Uterus (tissue), 4 donors: Measurements from ENCODE around the gene CRK. TPM values are rescaled to one million over a fixed set of nuclear protein-coding genes. Genes with fewer than 3 reads are reported as not detected.
"Not testable (repeated sequence)": the region's sequence is repeated elsewhere in the genome, so short reads cannot be mapped to it uniquely, and the experiment has no call there.

ENCODE experiments used
- DNase-seq, 2 donors: peaks; one replicate each; pipeline ENCODE4 v3.0.0-alpha.2; 2019 to 2020
- H3K27ac ChIP-seq, 2 donors: fragments of 200-600 bp; sonication (generic); 1 replicate in 1 of 2; 2 replicates in 1 of 2; pipeline ENCODE4 v1.5.1; 2016 to 2018
- H3K27me3 ChIP-seq, 2 donors: fragments of 200-600 bp; sonication (generic); one replicate each; pipeline ENCODE4 v1.5.1; 2018 to 2019; ENCODE audit warnings: control low read depth in 1 of 2
- H3K36me3 ChIP-seq, 2 donors: fragments of 200-600 bp; sonication (generic); one replicate each; pipeline ENCODE4 v1.5.1; 2019; ENCODE audit warnings: control low read depth in 1 of 2
- H3K4me1 ChIP-seq, 2 donors: fragments of 200-600 bp; sonication (generic); one replicate each; pipeline ENCODE4 v1.5.1; 2018 to 2019; ENCODE audit warnings: control low read depth in 1 of 2
- H3K4me3 ChIP-seq, 2 donors: fragments of 200-600 bp; sonication (generic); 1 replicate in 1 of 2; 2 replicates in 1 of 2; pipeline ENCODE4 v1.5.1; 2018 to 2019; ENCODE audit warnings: mild to moderate bottlenecking in 1 of 2
- H3K9me3 ChIP-seq, 2 donors: fragments of 200-600 bp; sonication (generic); one replicate each; pipeline ENCODE4 v1.5.1; 2019; ENCODE audit warnings: control low read depth in 1 of 2
- CTCF ChIP-seq, 4 experiments: fragments of 200-600 bp in 2 of 4; fragments of 450-650 bp in 2 of 4; sonication (generic) in 2 of 4; IDR thresholded peaks; one replicate each; pipeline ENCODE4 v1.5.1; 2016 to 2019; ENCODE audit warnings: antibody characterized with exemption in 4 of 4, mild to moderate bottlenecking in 2 of 4, moderate library complexity in 1 of 4
- POLR2A ChIP-seq, 2 donors: fragments of 450-650 bp; IDR thresholded peaks; one replicate each; pipeline ENCODE4 v1.6.1; 2016; ENCODE audit warnings: antibody characterized with exemption in 2 of 2, mild to moderate bottlenecking in 1 of 2, moderate library complexity in 1 of 2
- intact Hi-C: fragments of 100-400 bp; cut with DNase I; formaldehyde crosslinking; loops from one replicate; pipeline ENCODE4 v1.15.1; 2023; ENCODE audit warnings: low total_unique reads
- total RNA-seq, 4 donors: library from RNA; depleted of rRNA in 3 of 4; stranded (reverse); fragments of >200 nt in 3 of 4; gene quantifications; one replicate each; pipeline versions ENCODE4 v1.1.0 to v1.2.4, GENCODE V29; 2014 to 2023
- donor health status: DM: yes; HTN: yes; CAD: no.

Gene CRK
- total RNA-seq, 4 donors from 2014 or later: 34.6 to 118 (median 57.3) TPM

- Histone ChIP-seq H3K27me3 (no peaks in the 10 kb centered on the region), H3K4me1 (peaks cover 0 to 5% of the 10 kb centered on the region in 2 donors), H3K36me3 (no peaks in the 10 kb centered on the region), H3K27ac (no peak overlapping the region), H3K9me3 (no peaks in the 10 kb centered on the region), H3K4me3 (no peak overlapping the region)
- no peak for DNase-seq
- intact Hi-C loops: no loop called here
- TF ChIP-seq CTCF (IDR thresholded peaks at IDR 0.05) (no peak), POLR2A (IDR thresholded peaks at IDR 0.05) (no peak)
Observed at GRCh38 chr17:1446201-1446600, 9.8 kb downstream of the CRK start.

- H3K27ac ChIP-seq, intact Hi-C loops, H3K9me3 ChIP-seq, DNase-seq, H3K4me1 ChIP-seq, H3K4me3 ChIP-seq, H3K27me3 ChIP-seq, H3K36me3 ChIP-seq: not testable (repeated sequence)
Observed at GRCh38 chr17:1445695-1446094, 10.3 kb downstream of the CRK start.

- H3K27ac ChIP-seq, DNase-seq, H3K4me1 ChIP-seq, H3K36me3 ChIP-seq, intact Hi-C loops, H3K27me3 ChIP-seq, H3K9me3 ChIP-seq, H3K4me3 ChIP-seq: not testable (repeated sequence)
Observed at GRCh38 chr17:1442721-1443120, 13.3 kb downstream of the CRK start.

- no peak for DNase-seq
- Histone ChIP-seq H3K36me3 (no peaks in the 10 kb centered on the region), H3K27ac (no peak overlapping the region), H3K4me3 (no peak overlapping the region), H3K27me3 (no peaks in the 10 kb centered on the region), H3K4me1 (no peaks in the 10 kb centered on the region), H3K9me3 (no peaks in the 10 kb centered on the region)
- intact Hi-C loops: no loop called here
- TF ChIP-seq CTCF (IDR thresholded peaks at IDR 0.05) (no peak), POLR2A (IDR thresholded peaks at IDR 0.05) (no peak)
Observed at GRCh38 chr17:1442187-1442586, 13.8 kb downstream of the CRK start.

- Histone ChIP-seq H3K4me1 (no peaks in the 10 kb centered on the region), H3K9me3 (no peaks in the 10 kb centered on the region), H3K4me3 (no peak overlapping the region), H3K27me3 (no peaks in the 10 kb centered on the region), H3K27ac (no peak overlapping the region), H3K36me3 (no peaks in the 10 kb centered on the region)
- intact Hi-C loops: no loop called here
- DNase-seq: no peak
- TF ChIP-seq CTCF (IDR thresholded peaks at IDR 0.05) (no peak), POLR2A (IDR thresholded peaks at IDR 0.05) (no peak)
Observed at GRCh38 chr17:1440921-1441320, 15.1 kb downstream of the CRK start.

GRCh38 chr17:1438593-1439083 lies 17.4 kb downstream of the CRK start:
- DNase-seq: no peak
- intact Hi-C loops: no loop called here
- no peak overlapping the region for H3K4me3 ChIP-seq
- no peaks in the 10 kb centered on the region for H3K36me3 ChIP-seq
- no peaks in the 10 kb centered on the region for H3K27me3 ChIP-seq
- H3K27ac ChIP-seq: peak overlapping the region in 1 of 2 donors; percentile 22
- H3K9me3 ChIP-seq: no peaks in the 10 kb centered on the region
- TF ChIP-seq POLR2A (IDR thresholded peaks at IDR 0.05) (no peak), CTCF (IDR thresholded peaks at IDR 0.05) (no peak)
- H3K4me1 ChIP-seq: no peaks in the 10 kb centered on the region
